H1 (cell line): ENCODE results near the gene AP3D1. TPM values are rescaled to one million over a fixed set of nuclear protein-coding genes. Genes with fewer than 3 reads are reported as not detected.

Experiments used
- CTCF ChIA-PET: fragments of 300-600 bp; sonication (Branson Sonifier 250); formaldehyde crosslinking; loops from one replicate; lab custom pipeline; 2021; ENCODE audit not compliant: partially characterized antibody; lab: Charles Lee
- POLR2A ChIA-PET: fragments of 300-600 bp; sonication (Branson Sonifier 250); formaldehyde crosslinking; loops from one replicate; lab custom pipeline; 2021; ENCODE audit warnings: inconsistent platforms; ENCODE audit not compliant: partially characterized antibody; lab: Charles Lee
- DNase-seq, 2 experiments: peaks; one replicate each; pipeline versions ENCODE4 v3.0.0 to v3.0.0-alpha.2; 2010 to 2022; ENCODE audit warnings: low spot score in 2 of 2, low read depth in 1 of 2, mixed read lengths in 1 of 2
- FAIRE-seq: peaks from 2 replicates; lab custom pipeline; 2011; peaks lifted over from hg19 to GRCh38; lab: Jason Lieb, UNC
- H2AFZ ChIP-seq: 2 replicates; pipeline ENCODE4 v1.8.1; 2012; ENCODE audit warnings: low read length, inconsistent platforms
- H2AK5ac ChIP-seq: 2 replicates; pipeline ENCODE4 v1.6.1; 2013; ENCODE audit warnings: low read depth, low read length
- H2BK120ac ChIP-seq: replicated peaks from 2 replicates; pipeline ENCODE3; 2013; ENCODE audit warnings: low read depth, low read length, inconsistent platforms
- H2BK12ac ChIP-seq: 2 replicates; pipeline ENCODE4 v1.6.1; 2013; ENCODE audit warnings: low read depth, low read length
- H2BK15ac ChIP-seq: 2 replicates; pipeline ENCODE4 v1.6.1; 2013; ENCODE audit warnings: low read length
- H2BK20ac ChIP-seq: 2 replicates; pipeline ENCODE4 v1.6.1; 2013; ENCODE audit warnings: low read length
- H2BK5ac ChIP-seq: 2 replicates; pipeline ENCODE4 v1.6.1; 2013; ENCODE audit warnings: low read depth, low read length
- H3K14ac ChIP-seq: 2 replicates; pipeline ENCODE4 v1.6.1; 2013; ENCODE audit warnings: inconsistent platforms; ENCODE audit not compliant: insufficient read length
- H3K18ac ChIP-seq: 2 replicates; pipeline ENCODE4 v1.6.1; 2013; ENCODE audit warnings: low read length; ENCODE audit errors: extremely low read depth
- H3K23ac ChIP-seq: 2 replicates; pipeline ENCODE4 v1.6.1; 2013; ENCODE audit warnings: inconsistent platforms; ENCODE audit not compliant: insufficient read length
- H3K23me2 ChIP-seq: 2 replicates; pipeline ENCODE4 v1.6.1; 2013; ENCODE audit warnings: low read depth, low read length
- H3K27ac ChIP-seq: 2 replicates; pipeline ENCODE4 v1.6.1; 2011; ENCODE audit warnings: low read depth, low read length, inconsistent platforms
- H3K27me3 ChIP-seq, 4 experiments: replicated peaks in 1 of 4; 1 replicate in 1 of 4; 2 replicates in 3 of 4; pipeline versions ENCODE4 v1.6.1 to v1.8.1; 2011 to 2013; ENCODE audit warnings: low read length in 3 of 4, mild to moderate bottlenecking in 3 of 4, inconsistent platforms in 2 of 4, mixed read lengths in 2 of 4, moderate library complexity in 1 of 4; ENCODE audit not compliant: control insufficient read depth in 3 of 4, insufficient read depth in 3 of 4; ENCODE audit errors: extremely low read depth in 1 of 4
- H3K36me3 ChIP-seq, 4 experiments: 2 replicates each; pipeline versions ENCODE4 v1.6.1 to v1.8.1; 2011 to 2013; ENCODE audit warnings: mild to moderate bottlenecking in 4 of 4, low read length in 3 of 4, moderate library complexity in 2 of 4, control low read depth in 1 of 4, inconsistent platforms in 1 of 4; ENCODE audit not compliant: insufficient read depth in 4 of 4, control insufficient read depth in 2 of 4
- H3K4ac ChIP-seq: replicated peaks from 2 replicates; pipeline ENCODE3; 2013; ENCODE audit warnings: low read length, low read depth, mixed read lengths, inconsistent platforms; ENCODE audit not compliant: insufficient read length
- H3K4me1 ChIP-seq, 4 experiments: replicated peaks in 1 of 4; 1 replicate in 1 of 4; 2 replicates in 3 of 4; pipeline versions ENCODE4 v1.6.1 to v1.8.1; 2011 to 2013; ENCODE audit warnings: low read length in 3 of 4, inconsistent platforms in 2 of 4, mixed read lengths in 1 of 4; ENCODE audit not compliant: insufficient read depth in 4 of 4, control insufficient read depth in 3 of 4
- H3K4me2 ChIP-seq, 2 experiments: 2 replicates each; pipeline versions ENCODE4 v1.6.1 to v1.8.1; 2011 to 2013; ENCODE audit warnings: low read depth in 2 of 2, low read length in 2 of 2, control low read depth in 1 of 2, inconsistent platforms in 1 of 2, mild to moderate bottlenecking in 1 of 2; ENCODE audit not compliant: insufficient read depth in 1 of 2
- H3K4me3 ChIP-seq, 4 experiments: fragments of 200-600, 300-600 bp in 1 of 4; sonication (generic), shearing (Covaris generic), sonication (Bioruptor Twin) in 1 of 4; 2 replicates each; pipeline versions ENCODE4 v1.5.1 to v1.8.1; 2011 to 2016; ENCODE audit warnings: low read length in 4 of 4, low read depth in 3 of 4, control low read depth in 2 of 4, inconsistent platforms in 2 of 4, mild to moderate bottlenecking in 2 of 4, mixed read lengths in 1 of 4, moderate library complexity in 1 of 4; ENCODE audit not compliant: insufficient read depth in 2 of 4; ENCODE audit errors: extremely low read depth in 1 of 4
- H3K56ac ChIP-seq: replicated peaks from 2 replicates; pipeline ENCODE3; 2013; ENCODE audit warnings: low read depth, mild to moderate bottlenecking, mixed read lengths, low read length, inconsistent platforms; ENCODE audit not compliant: insufficient read length
- H3K79me1 ChIP-seq: 2 replicates; pipeline ENCODE4 v1.6.1; 2013; ENCODE audit warnings: low read depth, low read length, control low read depth
- H3K79me2 ChIP-seq, 2 experiments: 2 replicates each; pipeline versions ENCODE4 v1.6.1 to v1.8.1; 2012 to 2013; ENCODE audit warnings: low read length in 2 of 2, mild to moderate bottlenecking in 2 of 2, inconsistent platforms in 1 of 2; ENCODE audit not compliant: insufficient read depth in 2 of 2, control insufficient read depth in 1 of 2
- H3K9ac ChIP-seq, 4 experiments: replicated peaks in 1 of 4; 1 replicate in 1 of 4; 2 replicates in 3 of 4; pipeline versions ENCODE4 v1.6.1 to v1.8.1; 2011 to 2013; ENCODE audit warnings: low read depth in 3 of 4, low read length in 3 of 4, control low read depth in 2 of 4, mild to moderate bottlenecking in 2 of 4, moderate library complexity in 2 of 4, inconsistent platforms in 1 of 4; ENCODE audit errors: extremely low read depth in 1 of 4
- H3K9me3 ChIP-seq, 2 experiments: 2 replicates each; pipeline versions ENCODE4 v1.6.1 to v1.8.1; 2012 to 2013; ENCODE audit warnings: mild to moderate bottlenecking in 2 of 2, moderate library complexity in 2 of 2, control low read depth in 1 of 2, inconsistent platforms in 1 of 2, low read depth in 1 of 2, low read length in 1 of 2, mixed read lengths in 1 of 2; ENCODE audit not compliant: insufficient read depth in 2 of 2
- H4K20me1 ChIP-seq, 2 experiments: replicated peaks in 1 of 2; 2 replicates each; pipeline versions ENCODE3 to v1.8.1; 2011 to 2013; ENCODE audit warnings: inconsistent platforms in 2 of 2, low read length in 2 of 2, mild to moderate bottlenecking in 1 of 2; ENCODE audit not compliant: insufficient read depth in 2 of 2, control insufficient read depth in 1 of 2
- H4K5ac ChIP-seq: 2 replicates; pipeline ENCODE4 v1.6.1; 2013; ENCODE audit warnings: low read length, low read depth, mixed read lengths, inconsistent platforms; ENCODE audit not compliant: insufficient read length
- H4K8ac ChIP-seq: 2 replicates; pipeline ENCODE4 v1.8.0; 2013; ENCODE audit warnings: mild to moderate bottlenecking, moderate library complexity, low read length, inconsistent platforms; ENCODE audit not compliant: insufficient read depth; ENCODE audit errors: extremely low read depth
- H4K91ac ChIP-seq: replicated peaks from 2 replicates; pipeline ENCODE3; 2013; ENCODE audit warnings: low read length, mixed read lengths, inconsistent platforms; ENCODE audit not compliant: insufficient read length
- ASH2L ChIP-seq: fragments of 200-600, 300-600 bp; sonication (generic); IDR thresholded peaks from one replicate; pipeline ENCODE4 v1.7.1; 2017; ENCODE audit warnings: low read length
- ATF3 ChIP-seq: IDR thresholded peaks from 2 replicates; pipeline ENCODE4 v1.6.1; 2011; ENCODE audit warnings: low read depth, mild to moderate bottlenecking, low read length; ENCODE audit not compliant: insufficient read depth
- BACH1 ChIP-seq: IDR thresholded peaks from 2 replicates; pipeline ENCODE4 v1.6.1; 2012; ENCODE audit warnings: low read length, improper control_type of control experiment
- CBX5 ChIP-seq: fragments of 300-800, 300-1000 bp; sonication (generic); IDR thresholded peaks from 2 replicates; pipeline ENCODE4 v1.7.1; 2016; ENCODE audit warnings: antibody characterized with exemption, low read length, low read depth
- CEBPB ChIP-seq: IDR thresholded peaks from 2 replicates; pipeline ENCODE4 v1.6.1; 2012; ENCODE audit warnings: low read depth, low read length
- EP300 ChIP-seq, 2 experiments: IDR thresholded peaks; 1 replicate in 1 of 2; 2 replicates in 1 of 2; pipeline ENCODE4 v1.6.1; 2011 to 2012; ENCODE audit warnings: low read depth in 2 of 2, low read length in 2 of 2, mild to moderate bottlenecking in 2 of 2, borderline replicate concordance in 1 of 2, inconsistent platforms in 1 of 2, moderate library complexity in 1 of 2
- EZH2 ChIP-seq: fragments of 200-600 bp; sonication (generic); IDR thresholded peaks from 2 replicates; pipeline ENCODE4 v1.7.1; 2012; ENCODE audit warnings: low read depth, mild to moderate bottlenecking, moderate library complexity, low read length, inconsistent platforms; ENCODE audit not compliant: severe bottlenecking
- PHF8 ChIP-seq: fragments of 200-600 bp; sonication (generic); conservative IDR thresholded peaks from 2 replicates; pipeline ENCODE4 v1.7.1; 2012; ENCODE audit warnings: low read depth, mild to moderate bottlenecking, inconsistent platforms, low read length, moderate library complexity
- POLR2A ChIP-seq, 2 experiments: IDR thresholded peaks; 1 replicate in 1 of 2; 2 replicates in 1 of 2; pipeline ENCODE4 v1.6.1; 2011; ENCODE audit warnings: low read depth in 2 of 2, low read length in 2 of 2, mild to moderate bottlenecking in 2 of 2; ENCODE audit errors: control extremely low read depth in 1 of 2
- POU5F1 ChIP-seq: IDR thresholded peaks from 2 replicates; pipeline ENCODE4 v1.6.1; 2011; ENCODE audit warnings: low read depth, mild to moderate bottlenecking, low read length, moderate library complexity
- RAD21 ChIP-seq, 2 experiments: IDR thresholded peaks in 1 of 2; conservative IDR thresholded peaks in 1 of 2; 2 replicates each; pipeline ENCODE4 v1.6.1; 2011; ENCODE audit warnings: low read depth in 2 of 2, low read length in 2 of 2, improper control_type of control experiment in 1 of 2, inconsistent platforms in 1 of 2, mild to moderate bottlenecking in 1 of 2, moderate library complexity in 1 of 2
- SP4 ChIP-seq: IDR thresholded peaks from 2 replicates; pipeline ENCODE4 v1.6.1; 2012; ENCODE audit warnings: low read length, inconsistent platforms
- SUZ12 ChIP-seq: fragments of 200-600 bp; sonication (generic); IDR thresholded peaks from 2 replicates; pipeline ENCODE4 v1.6.1; 2012; ENCODE audit warnings: mild to moderate bottlenecking, inconsistent platforms, low read length, moderate library complexity, mixed read lengths
- WGBS, 2 experiments: shearing (Covaris generic) in 1 of 2; methylation state at CpG; one replicate each; pipeline versions ENCODE4 v1.1.6 to v1.1.7; 2013 to 2015; ENCODE audit warnings: low lambda C conversion rate in 2 of 2, mixed read lengths in 2 of 2, inconsistent platforms in 1 of 2, low coverage in 1 of 2, missing lambda C conversion rate in 1 of 2; ENCODE audit not compliant: insufficient replicate concordance in 2 of 2, insufficient coverage in 1 of 2, insufficient read length in 1 of 2; ENCODE audit errors: extremely low coverage in 1 of 2, missing lambda C conversion rate in 1 of 2; 5-methylcytosine and 5-hydroxymethylcytosine counted together
- polyA plus RNA-seq, 7 experiments: library from polyadenylated mRNA; depleted of rRNA in 3 of 7; stranded (reverse) in 5 of 7; unstranded in 2 of 7; fragments of >200 nt in 5 of 7; fragments of 200-250 nt in 2 of 7; gene quantifications; 1 replicate in 5 of 7; 2 replicates in 1 of 7; 4 replicates in 1 of 7; pipeline versions ENCODE4 v1.2.1 to v1.2.3, GENCODE V29; 2011 to 2013; ENCODE audit warnings: missing spikeins in 2 of 7, mixed read lengths in 2 of 7
- total RNA-seq: library from RNA; stranded (reverse); fragmentation: NEBNext Ultra II Directional; extraction: Animal tissue kit (Norgen Biotek cat#: 25700); gene quantifications from 2 replicates; pipeline ENCODE4 v1.2.1, GENCODE V29; 2021

Gene AP3D1
- total and polyA plus RNA-seq, 2 of the 8 experiments (the other 6 are each of a cell fraction or from before 2014, with no cell fraction given), result 161 to 174 TPM

- H4K20me1 ChIP-seq, result peaks cover 10 to 38% of the 10 kb centered on the region in 2 experiments
- TF ChIP-seq CEBPB (no peak), EP300 (IDR thresholded peaks at IDR 0.05; ENCODE audit: borderline replicate concordance in 1 of 2, low read depth in 2 of 2, low read length in 2 of 2) (no peak), SP4 (no peak), POLR2A (IDR thresholded peaks at IDR 0.05; ENCODE audit: control extremely low read depth in 1 of 2, low read depth in 2 of 2, low read length in 2 of 2) (no peak), EZH2 (no peak), BACH1 (no peak), PHF8 (no peak), RAD21 (IDR thresholded peaks at IDR 0.05 in 1 of 2, conservative IDR thresholded peaks at IDR 0.05 in 1 of 2; ENCODE audit: low read depth in 2 of 2, low read length in 2 of 2) (no peak), CBX5 (no peak), ATF3 (no peak), POU5F1 (no peak), SUZ12 (no peak), ASH2L (no peak)
These were observed 43.2 kb upstream of the AP3D1 start for GRCh38 chr19:2194513-2195078.

More at GRCh38 chr19:2194513-2195078, 43.2 kb upstream of the AP3D1 start:
- Histone ChIP-seq H2AFZ (no peak overlapping the region), H3K36me3 (peaks cover 3 to 24% (median 13%) of the 10 kb centered on the region in 4 experiments; a peak in 6 of 8 replicates), H3K27me3 (no peaks in the 10 kb centered on the region), H3K4me1 (no peaks in the 10 kb centered on the region), H2BK15ac (no peak overlapping the region), H2BK20ac (no peak overlapping the region), H4K91ac (no peak overlapping the region), H2BK5ac (no peak overlapping the region), H3K14ac (no peak overlapping the region), H3K56ac (no peak overlapping the region), H3K18ac (no peak overlapping the region), H3K23ac (no peak overlapping the region), H3K27ac (no peak overlapping the region), H4K5ac (no peak overlapping the region), H4K8ac (no peak overlapping the region), H3K79me2 (peaks cover 0 to 24% of the 10 kb centered on the region in 2 experiments; a peak in 2 of 4 replicates), H3K4ac (no peak overlapping the region), H3K79me1 (peaks cover 13% of the 10 kb centered on the region; the same call in 1 of the 2 replicates), H3K4me2 (no peak overlapping the region), H3K9ac (no peak overlapping the region), H2BK120ac (no peak overlapping the region), H2BK12ac (no peak overlapping the region), H3K23me2 (no peaks in the 10 kb centered on the region), H2AK5ac (no peak overlapping the region), H3K4me3 (no peak overlapping the region), H3K9me3 (no peaks in the 10 kb centered on the region)
- CTCF ChIA-PET, result interaction anchor here (1.0 kb wide), 1 partner anchor 29 kb away, joined by 3 read pairs; no protein-coding TSS in a partner anchor
- no peak for FAIRE-seq
- no peak for DNase-seq
- 92% methylated on average over 18 of the region's 25 CpGs; no CpG with 5 or more reads in 1 of the 2 experiments for WGBS, 2 experiments
- POLR2A ChIA-PET, result interaction anchor here (0.8 to 1.3 kb wide), 2 partner anchors 29 to 55 kb away, joined by 4 read pairs; partner anchors contain the start of gene AMH
